NCI-H345 (cell line): ENCODE results near the gene TMEM259.

Source experiments
- DNase-seq: peaks from one replicate; lab custom pipeline; 2025; lab: John Stamatoyannopoulos, UW

Gene TMEM259

GRCh38 chr19:960601-960938 is 60.4 kb downstream of the TMEM259 start:
- DNase-seq = no peak

GRCh38 chr19:960020-960419 is 60.9 kb downstream of the TMEM259 start:
- no peak for DNase-seq
